ENCODE results near the gene UFSP2.

UFSP2 gene

GRCh38 chr4:185469580-185470154, 43.9 kb upstream of the UFSP2 start:
- peaks cover 4 to 17% (median 14%) of the 10 kb centered on the region in 4 experiments for H3K4me1 ChIP-seq (ENCODE audit: control extremely low read depth in 1 of 4, control insufficient read depth in 4 of 4, insufficient read depth in 4 of 4, low read length in 3 of 4)
- DNase-seq = no peak
- H3K27me3 ChIP-seq (replicated peaks in 2 of 5; ENCODE audit: control insufficient read depth in 4 of 5, insufficient read depth in 5 of 5, low read length in 4 of 5) = peaks cover 9 to 75% (median 28%) of the 10 kb centered on the region in 5 experiments
- H3K4me3 ChIP-seq (ENCODE audit: control insufficient read depth in 1 of 7, extremely low read depth in 1 of 7, insufficient read depth in 4 of 7, low read depth in 2 of 7, low read length in 6 of 7) = no peak overlapping the region
- CTCF ChIA-PET = interaction anchor here (1.0 kb wide), 1 partner anchor 128 kb away, joined by 5 read pairs; no protein-coding TSS in a partner anchor
- POLR2A ChIA-PET = no interaction called here
- 84% methylated on average over 6 of the region's 9 CpGs for WGBS (ENCODE audit: insufficient coverage)
- no peak overlapping the region for H3K27ac ChIP-seq (ENCODE audit: insufficient read depth in 1 of 2, low read depth in 1 of 2, low read length in 2 of 2, poor library complexity in 1 of 2, severe bottlenecking in 2 of 2)
- H3K9me3 ChIP-seq (ENCODE audit: control extremely low read depth in 1 of 5, control insufficient read depth in 4 of 5, insufficient read depth in 2 of 5, low read depth in 1 of 5, low read length in 4 of 5) = peaks cover 0 to 4% (median 0%) of the 10 kb centered on the region in 5 experiments
- no peaks in the 10 kb centered on the region for H3K36me3 ChIP-seq (ENCODE audit: control insufficient read depth in 4 of 4, insufficient read depth in 4 of 4, low read length in 3 of 4)

- H3K36me3 ChIP-seq (ENCODE audit: control insufficient read depth in 4 of 4, insufficient read depth in 4 of 4, low read length in 3 of 4) = no peaks in the 10 kb centered on the region
- peaks cover 0 to 4% (median 0%) of the 10 kb centered on the region in 5 experiments for H3K9me3 ChIP-seq (ENCODE audit: control extremely low read depth in 1 of 5, control insufficient read depth in 4 of 5, insufficient read depth in 2 of 5, low read depth in 1 of 5, low read length in 4 of 5)
- no peak for DNase-seq
- ChIA-PET POLR2A (no interaction called here), CTCF (no interaction called here)
- no peak overlapping the region for H3K4me3 ChIP-seq (ENCODE audit: control insufficient read depth in 1 of 7, extremely low read depth in 1 of 7, insufficient read depth in 4 of 7, low read depth in 2 of 7, low read length in 6 of 7)
- H3K4me1 ChIP-seq (ENCODE audit: control extremely low read depth in 1 of 4, control insufficient read depth in 4 of 4, insufficient read depth in 4 of 4, low read length in 3 of 4) = peaks cover 4 to 17% (median 14%) of the 10 kb centered on the region in 4 experiments
- WGBS (ENCODE audit: insufficient coverage) = 90% methylated on average over 2 of the region's 2 CpGs
- H3K27me3 ChIP-seq (replicated peaks in 2 of 5; ENCODE audit: control insufficient read depth in 4 of 5, insufficient read depth in 5 of 5, low read length in 4 of 5) = peaks cover 9 to 74% (median 25%) of the 10 kb centered on the region in 5 experiments
- no peak overlapping the region for H3K27ac ChIP-seq (ENCODE audit: insufficient read depth in 1 of 2, low read depth in 1 of 2, low read length in 2 of 2, poor library complexity in 1 of 2, severe bottlenecking in 2 of 2)
Observed at GRCh38 chr4:185468999-185469398, 43.2 kb upstream of the UFSP2 start.

GRCh38 chr4:185467991-185468390, 42.2 kb upstream of the UFSP2 start:
- Histone ChIP-seq H3K27me3 (replicated peaks in 2 of 5; ENCODE audit: control insufficient read depth in 4 of 5, insufficient read depth in 5 of 5, low read length in 4 of 5) (peaks cover 9 to 67% (median 25%) of the 10 kb centered on the region in 5 experiments), H3K4me3 (ENCODE audit: control insufficient read depth in 1 of 7, extremely low read depth in 1 of 7, insufficient read depth in 4 of 7, low read depth in 2 of 7, low read length in 6 of 7) (no peak overlapping the region), H3K4me1 (ENCODE audit: control extremely low read depth in 1 of 4, control insufficient read depth in 4 of 4, insufficient read depth in 4 of 4, low read length in 3 of 4) (peaks cover 4 to 17% (median 14%) of the 10 kb centered on the region in 4 experiments), H3K36me3 (ENCODE audit: control insufficient read depth in 4 of 4, insufficient read depth in 4 of 4, low read length in 3 of 4) (no peaks in the 10 kb centered on the region), H3K9me3 (ENCODE audit: control extremely low read depth in 1 of 5, control insufficient read depth in 4 of 5, insufficient read depth in 2 of 5, low read depth in 1 of 5, low read length in 4 of 5) (no peaks in the 10 kb centered on the region), H3K27ac (ENCODE audit: insufficient read depth in 1 of 2, low read depth in 1 of 2, low read length in 2 of 2, poor library complexity in 1 of 2, severe bottlenecking in 2 of 2) (no peak overlapping the region)
- DNase-seq = no peak
- ChIA-PET CTCF (interaction anchor here (1.0 to 1.6 kb wide), 4 partner anchors 23 to 158 kb away, joined by 3 to 4 read pairs (median 3); no protein-coding TSS in a partner anchor), POLR2A (no interaction called here)
- 97% methylated on average over 7 of the region's 8 CpGs for WGBS (ENCODE audit: insufficient coverage)

GRCh38 chr4:185467101-185467500, 41.3 kb upstream of the UFSP2 start:
- POLR2A ChIA-PET = no interaction called here
- no peak for DNase-seq
- H3K4me1 ChIP-seq (ENCODE audit: control extremely low read depth in 1 of 4, control insufficient read depth in 4 of 4, insufficient read depth in 4 of 4, low read length in 3 of 4) = peaks cover 2 to 16% (median 13%) of the 10 kb centered on the region in 4 experiments
- WGBS (ENCODE audit: insufficient coverage) = no CpG with 5 or more reads among the region's 4 CpGs
- H3K27ac ChIP-seq (ENCODE audit: insufficient read depth in 1 of 2, low read depth in 1 of 2, low read length in 2 of 2, poor library complexity in 1 of 2, severe bottlenecking in 2 of 2) = no peak overlapping the region
- peaks cover 9 to 63% (median 28%) of the 10 kb centered on the region in 5 experiments for H3K27me3 ChIP-seq (replicated peaks in 2 of 5; ENCODE audit: control insufficient read depth in 4 of 5, insufficient read depth in 5 of 5, low read length in 4 of 5)
- H3K36me3 ChIP-seq (ENCODE audit: control insufficient read depth in 4 of 4, insufficient read depth in 4 of 4, low read length in 3 of 4) = no peaks in the 10 kb centered on the region
- H3K4me3 ChIP-seq (ENCODE audit: control insufficient read depth in 1 of 7, extremely low read depth in 1 of 7, insufficient read depth in 4 of 7, low read depth in 2 of 7, low read length in 6 of 7) = no peak overlapping the region
- H3K9me3 ChIP-seq (ENCODE audit: control extremely low read depth in 1 of 5, control insufficient read depth in 4 of 5, insufficient read depth in 2 of 5, low read depth in 1 of 5, low read length in 4 of 5) = no peaks in the 10 kb centered on the region
- CTCF ChIA-PET = interaction anchor here (1.3 to 1.6 kb wide), 2 partner anchors 129 to 158 kb away, joined by 3 to 4 read pairs; no protein-coding TSS in a partner anchor

- 96% methylated on average over 2 of the region's 3 CpGs for WGBS (ENCODE audit: insufficient coverage)
- CTCF ChIA-PET = interaction anchor here (1.4 kb wide), 1 partner anchor 136 kb away, joined by 3 read pairs; no protein-coding TSS in a partner anchor
Observed at GRCh38 chr4:185465707-185466106, 39.9 kb upstream of the UFSP2 start.

GRCh38 chr4:185464887-185465286, 39.1 kb upstream of the UFSP2 start:
- Histone ChIP-seq H3K4me1 (ENCODE audit: control extremely low read depth in 1 of 4, control insufficient read depth in 4 of 4, insufficient read depth in 4 of 4, low read length in 3 of 4) (peaks cover 0 to 3% (median 0%) of the 10 kb centered on the region in 4 experiments), H3K4me3 (ENCODE audit: control insufficient read depth in 1 of 7, extremely low read depth in 1 of 7, insufficient read depth in 4 of 7, low read depth in 2 of 7, low read length in 6 of 7) (no peak overlapping the region), H3K27me3 (replicated peaks in 2 of 5; ENCODE audit: control insufficient read depth in 4 of 5, insufficient read depth in 5 of 5, low read length in 4 of 5) (peaks cover 4 to 52% (median 21%) of the 10 kb centered on the region in 5 experiments), H3K9me3 (ENCODE audit: control extremely low read depth in 1 of 5, control insufficient read depth in 4 of 5, insufficient read depth in 2 of 5, low read depth in 1 of 5, low read length in 4 of 5) (no peaks in the 10 kb centered on the region), H3K27ac (ENCODE audit: insufficient read depth in 1 of 2, low read depth in 1 of 2, low read length in 2 of 2, poor library complexity in 1 of 2, severe bottlenecking in 2 of 2) (no peak overlapping the region), H3K36me3 (ENCODE audit: control insufficient read depth in 4 of 4, insufficient read depth in 4 of 4, low read length in 3 of 4) (no peaks in the 10 kb centered on the region)
- no peak for DNase-seq
- CTCF ChIA-PET = interaction anchor here (1.0 to 1.4 kb wide), 3 partner anchors 39 to 137 kb away, joined by 3 read pairs; partner anchors contain the start of gene UFSP2
- POLR2A ChIA-PET = no interaction called here
- WGBS (ENCODE audit: insufficient coverage) = no CpG with 5 or more reads among the region's 1 CpG

More at GRCh38 chr4:185465707-185466106, 39.9 kb upstream of the UFSP2 start:
- Histone ChIP-seq H3K36me3 (ENCODE audit: control insufficient read depth in 4 of 4, insufficient read depth in 4 of 4, low read length in 3 of 4) (no peaks in the 10 kb centered on the region), H3K4me1 (ENCODE audit: control extremely low read depth in 1 of 4, control insufficient read depth in 4 of 4, insufficient read depth in 4 of 4, low read length in 3 of 4) (peaks cover 0 to 7% (median 3%) of the 10 kb centered on the region in 4 experiments), H3K27me3 (replicated peaks in 2 of 5; ENCODE audit: control insufficient read depth in 4 of 5, insufficient read depth in 5 of 5, low read length in 4 of 5) (peaks cover 8 to 53% (median 25%) of the 10 kb centered on the region in 5 experiments), H3K9me3 (ENCODE audit: control extremely low read depth in 1 of 5, control insufficient read depth in 4 of 5, insufficient read depth in 2 of 5, low read depth in 1 of 5, low read length in 4 of 5) (no peaks in the 10 kb centered on the region), H3K4me3 (ENCODE audit: control insufficient read depth in 1 of 7, extremely low read depth in 1 of 7, insufficient read depth in 4 of 7, low read depth in 2 of 7, low read length in 6 of 7) (no peak overlapping the region), H3K27ac (ENCODE audit: insufficient read depth in 1 of 2, low read depth in 1 of 2, low read length in 2 of 2, poor library complexity in 1 of 2, severe bottlenecking in 2 of 2) (no peak overlapping the region)
- DNase-seq = no peak
- POLR2A ChIA-PET = no interaction called here

GRCh38 chr4:185464183-185464582, 38.4 kb upstream of the UFSP2 start:
- ChIA-PET CTCF (interaction anchor here (1.0 to 1.1 kb wide), 2 partner anchors 38 to 134 kb away, joined by 3 read pairs; partner anchors contain the start of gene UFSP2), POLR2A (no interaction called here)
- no peak overlapping the region for H3K4me3 ChIP-seq (ENCODE audit: control insufficient read depth in 1 of 7, extremely low read depth in 1 of 7, insufficient read depth in 4 of 7, low read depth in 2 of 7, low read length in 6 of 7)
- H3K4me1 ChIP-seq (ENCODE audit: control extremely low read depth in 1 of 4, control insufficient read depth in 4 of 4, insufficient read depth in 4 of 4, low read length in 3 of 4) = no peaks in the 10 kb centered on the region
- no peak for DNase-seq
- no peaks in the 10 kb centered on the region for H3K9me3 ChIP-seq (ENCODE audit: control extremely low read depth in 1 of 5, control insufficient read depth in 4 of 5, insufficient read depth in 2 of 5, low read depth in 1 of 5, low read length in 4 of 5)
- no peaks in the 10 kb centered on the region for H3K36me3 ChIP-seq (ENCODE audit: control insufficient read depth in 4 of 4, insufficient read depth in 4 of 4, low read length in 3 of 4)
- H3K27me3 ChIP-seq (replicated peaks in 2 of 5; ENCODE audit: control insufficient read depth in 4 of 5, insufficient read depth in 5 of 5, low read length in 4 of 5) = peaks cover 4 to 48% (median 16%) of the 10 kb centered on the region in 5 experiments
- WGBS (ENCODE audit: insufficient coverage) = 75% methylated on average over 4 of the region's 6 CpGs
- no peak overlapping the region for H3K27ac ChIP-seq (ENCODE audit: insufficient read depth in 1 of 2, low read depth in 1 of 2, low read length in 2 of 2, poor library complexity in 1 of 2, severe bottlenecking in 2 of 2)

Data from common myeloid progenitor, CD34-positive (primary cell).